Tibial nerve (tissue), 4 donors: Measurements from ENCODE around the gene MDM1. TPM values are rescaled to one million over a fixed set of nuclear protein-coding genes. Genes with fewer than 3 reads are reported as not detected.

ENCODE experiments used
- DNase-seq, 2 donors: peaks; one replicate each; pipeline ENCODE4 v3.0.0-alpha.2; 2019; ENCODE audit warnings: low spot score in 2 of 2
- H3K27ac ChIP-seq, 4 donors: fragments of 200-600 bp; sonication (generic) in 3 of 4; one replicate each; pipeline ENCODE4 v1.5.1; 2017 to 2019; ENCODE audit warnings: mild to moderate bottlenecking in 1 of 4
- H3K27me3 ChIP-seq, 2 donors: fragments of 200-600 bp; sonication (generic) in 1 of 2; one replicate each; pipeline versions ENCODE4 v1.5.1 to v1.6.0; 2017 to 2019
- H3K36me3 ChIP-seq, 3 donors: fragments of 200-600 bp; sonication (generic); one replicate each; pipeline ENCODE4 v1.5.1; 2018 to 2019
- H3K4me1 ChIP-seq, 4 donors: fragments of 200-600 bp; sonication (generic) in 3 of 4; one replicate each; pipeline ENCODE4 v1.5.1; 2017 to 2019
- H3K4me3 ChIP-seq, 4 donors: fragments of 200-600 bp; sonication (generic) in 3 of 4; one replicate each; pipeline ENCODE4 v1.5.1; 2017 to 2019; ENCODE audit warnings: mild to moderate bottlenecking in 1 of 4, moderate library complexity in 1 of 4
- H3K9me3 ChIP-seq, 4 donors: fragments of 200-600 bp; sonication (generic) in 3 of 4; one replicate each; pipeline ENCODE4 v1.5.1; 2017 to 2019
- EP300 ChIP-seq, 2 donors: sonication (generic); formaldehyde crosslinking; IDR thresholded peaks; one replicate each; pipeline ENCODE4 v1.6.1; 2017; ENCODE audit warnings: antibody characterized with exemption in 2 of 2, mild to moderate bottlenecking in 1 of 2
- POLR2A ChIP-seq, 2 donors: fragments of 450-650 bp; IDR thresholded peaks; one replicate each; pipeline ENCODE4 v1.6.1; 2017; ENCODE audit warnings: antibody characterized with exemption in 2 of 2, mild to moderate bottlenecking in 2 of 2, moderate library complexity in 2 of 2
- WGBS, 2 donors: methylation state at CpG; one replicate each; pipeline ENCODE4 v1.1.5; 2018; 5-methylcytosine and 5-hydroxymethylcytosine counted together
- total RNA-seq, 4 donors: library from RNA; depleted of rRNA; stranded (reverse); fragments of >200 nt; gene quantifications; one replicate each; pipeline ENCODE4 v1.1.0, GENCODE V29; 2016
- TF ChIP-seq, protein P1 (sequence below), 5 experiments: fragments of 200-600 bp in 3 of 5; fragments of 450-650 bp in 2 of 5; sonication (generic) in 3 of 5; IDR thresholded peaks; one replicate each; pipeline ENCODE4 v1.5.1; 2016 to 2019; ENCODE audit warnings: antibody characterized with exemption in 5 of 5, mild to moderate bottlenecking in 3 of 5, moderate library complexity in 2 of 5

MDM1 gene
- total RNA-seq, 4 donors from 2014 or later, result 11.2 to 49.8 (median 23.3) TPM

DNA sequence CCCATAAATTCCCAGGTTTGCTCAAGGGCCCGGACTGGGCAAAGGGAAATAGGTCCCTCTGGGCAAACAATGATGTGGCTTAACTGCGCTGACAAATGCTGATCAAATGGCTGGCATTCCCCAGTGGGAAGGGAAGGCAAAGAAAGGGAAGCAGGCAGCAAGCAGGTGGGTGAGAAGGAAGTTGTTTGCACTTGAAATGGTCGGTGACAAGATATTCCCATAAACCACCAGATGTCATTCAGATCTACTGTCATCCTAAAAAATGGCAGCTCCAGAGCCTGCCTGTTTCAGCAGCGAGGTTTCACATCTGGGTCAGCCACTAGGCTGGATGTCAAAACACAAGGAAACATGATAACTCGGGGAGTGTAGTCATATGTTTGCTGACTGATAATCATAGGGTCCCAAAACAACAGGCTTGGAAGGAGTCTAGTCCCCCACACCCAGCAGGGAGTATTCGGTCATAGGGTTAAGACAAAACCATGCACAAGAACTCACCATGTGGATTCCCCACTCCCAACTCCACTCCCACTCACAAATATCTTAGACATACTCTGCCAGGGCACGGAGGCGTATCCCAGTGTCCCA lies 37.9 kb upstream of the MDM1 start:
- DNase-seq, result no peak
- WGBS, 2 donors, result 73 to 82% methylated on average over 8 of the region's 8 CpGs
- H3K9me3 ChIP-seq, result no peaks in the 10 kb centered on the region
- TF ChIP-seq, protein P1, sequence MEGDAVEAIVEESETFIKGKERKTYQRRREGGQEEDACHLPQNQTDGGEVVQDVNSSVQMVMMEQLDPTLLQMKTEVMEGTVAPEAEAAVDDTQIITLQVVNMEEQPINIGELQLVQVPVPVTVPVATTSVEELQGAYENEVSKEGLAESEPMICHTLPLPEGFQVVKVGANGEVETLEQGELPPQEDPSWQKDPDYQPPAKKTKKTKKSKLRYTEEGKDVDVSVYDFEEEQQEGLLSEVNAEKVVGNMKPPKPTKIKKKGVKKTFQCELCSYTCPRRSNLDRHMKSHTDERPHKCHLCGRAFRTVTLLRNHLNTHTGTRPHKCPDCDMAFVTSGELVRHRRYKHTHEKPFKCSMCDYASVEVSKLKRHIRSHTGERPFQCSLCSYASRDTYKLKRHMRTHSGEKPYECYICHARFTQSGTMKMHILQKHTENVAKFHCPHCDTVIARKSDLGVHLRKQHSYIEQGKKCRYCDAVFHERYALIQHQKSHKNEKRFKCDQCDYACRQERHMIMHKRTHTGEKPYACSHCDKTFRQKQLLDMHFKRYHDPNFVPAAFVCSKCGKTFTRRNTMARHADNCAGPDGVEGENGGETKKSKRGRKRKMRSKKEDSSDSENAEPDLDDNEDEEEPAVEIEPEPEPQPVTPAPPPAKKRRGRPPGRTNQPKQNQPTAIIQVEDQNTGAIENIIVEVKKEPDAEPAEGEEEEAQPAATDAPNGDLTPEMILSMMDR (IDR thresholded peaks at IDR 0.05), result no peak
- no peak for TF ChIP-seq POLR2A (IDR thresholded peaks at IDR 0.05)
- TF ChIP-seq EP300 (IDR thresholded peaks at IDR 0.05), result no peak
- H3K36me3 ChIP-seq, result no peaks in the 10 kb centered on the region
- no peak overlapping the region for H3K27ac ChIP-seq
- H3K4me1 ChIP-seq, result peaks cover 0 to 41% (median 13%) of the 10 kb centered on the region in 4 donors
- H3K4me3 ChIP-seq, result no peak overlapping the region
- H3K27me3 ChIP-seq, result no peaks in the 10 kb centered on the region

DNA sequence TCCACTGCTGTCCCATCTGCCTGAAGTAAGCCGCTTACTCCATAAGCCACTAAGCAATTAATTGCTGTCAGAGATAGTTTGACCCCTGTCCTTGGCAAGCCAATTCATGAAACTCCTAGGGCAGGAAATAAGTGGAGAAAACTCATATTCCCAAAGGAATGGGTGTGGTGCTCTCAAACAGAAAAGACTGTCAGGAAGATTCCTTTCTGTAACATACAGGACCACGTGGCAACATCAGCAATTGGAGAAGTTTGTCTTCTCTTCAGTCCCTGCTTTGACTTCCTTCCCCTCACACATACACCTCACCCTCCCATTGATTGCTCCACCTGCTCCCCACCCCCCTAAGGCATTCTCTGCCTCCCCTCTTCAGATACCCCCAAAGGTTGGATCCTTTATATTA lies 36.2 kb upstream of the MDM1 start:
- WGBS, 2 donors, result 62 to 63% methylated on average over 2 of the region's 2 CpGs
- no peaks in the 10 kb centered on the region for H3K36me3 ChIP-seq
- no peaks in the 10 kb centered on the region for H3K9me3 ChIP-seq
- TF ChIP-seq EP300 (IDR thresholded peaks at IDR 0.05), result peak in 1 of 2 donors; percentile 12
- no peak for TF ChIP-seq POLR2A (IDR thresholded peaks at IDR 0.05)
- H3K27ac ChIP-seq, result peak overlapping the region in 2 of 4 donors; percentile 13 to 55
- peaks cover 0 to 40% (median 23%) of the 10 kb centered on the region in 4 donors for H3K4me1 ChIP-seq
- no peak for DNase-seq
- no peaks in the 10 kb centered on the region for H3K27me3 ChIP-seq
- no peak overlapping the region for H3K4me3 ChIP-seq

DNA sequence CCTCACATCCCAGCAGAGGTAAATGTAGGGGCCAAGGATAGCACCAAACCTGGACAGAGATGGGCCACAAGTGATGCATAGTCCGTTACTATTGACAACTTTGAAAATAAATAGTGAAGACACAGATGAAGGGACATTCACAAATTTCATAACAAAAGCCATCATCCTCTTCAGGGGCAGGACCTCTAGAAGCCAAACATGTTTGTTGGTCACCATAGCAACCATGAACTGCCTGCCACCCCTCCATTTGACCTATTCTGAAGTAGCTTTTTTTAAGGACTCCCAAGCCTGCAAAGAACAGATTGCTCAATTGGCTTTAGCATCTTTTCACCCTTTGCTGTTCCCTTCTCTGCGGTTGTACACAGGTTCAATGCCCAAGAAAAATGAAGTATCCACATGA lies 35.7 kb upstream of the MDM1 start:
- no peaks in the 10 kb centered on the region for H3K27me3 ChIP-seq
- no peak for DNase-seq
- WGBS, 2 donors, result 58 to 70% methylated on average over 2 of the region's 2 CpGs

DNA sequence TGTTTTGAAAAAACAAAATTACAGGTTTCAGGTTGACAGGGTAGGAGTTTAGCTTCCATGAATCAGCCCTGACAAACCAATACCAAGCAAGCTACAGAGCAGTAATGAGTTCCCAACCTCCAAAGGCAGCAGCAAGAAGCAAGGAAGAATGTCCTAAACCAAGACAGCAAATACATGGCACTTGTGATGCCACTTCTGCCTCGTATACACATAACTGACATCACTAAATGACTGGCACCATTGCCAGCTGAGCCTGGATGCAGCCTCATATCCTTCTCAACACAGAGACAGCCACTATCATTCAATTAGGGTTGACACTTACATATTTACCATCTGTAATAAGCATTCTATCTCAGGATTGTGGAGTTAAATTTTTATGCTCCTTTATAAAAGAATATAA lies 35.0 kb upstream of the MDM1 start:
- no peak for DNase-seq
- H3K27ac ChIP-seq, result peak overlapping the region in 1 of 4 donors; percentile 14
- H3K9me3 ChIP-seq, result no peaks in the 10 kb centered on the region
- H3K27me3 ChIP-seq, result no peaks in the 10 kb centered on the region
- peaks cover 0 to 40% (median 23%) of the 10 kb centered on the region in 4 donors for H3K4me1 ChIP-seq
- no peak overlapping the region for H3K4me3 ChIP-seq
- no peak for TF ChIP-seq POLR2A (IDR thresholded peaks at IDR 0.05)
- no peak for TF ChIP-seq EP300 (IDR thresholded peaks at IDR 0.05)
- TF ChIP-seq, protein P1 (IDR thresholded peaks at IDR 0.05), result no peak
- H3K36me3 ChIP-seq, result no peaks in the 10 kb centered on the region
- 50 to 73% methylated on average over 1 of the region's 1 CpG for WGBS, 2 donors

More for the DNA sequence above, 35.7 kb upstream of the MDM1 start:
- TF ChIP-seq EP300 (IDR thresholded peaks at IDR 0.05) (no peak), POLR2A (IDR thresholded peaks at IDR 0.05) (no peak)
- TF ChIP-seq, protein P1 (IDR thresholded peaks at IDR 0.05), result no peak
- Histone ChIP-seq H3K4me1 (peaks cover 0 to 40% (median 23%) of the 10 kb centered on the region in 4 donors), H3K9me3 (no peaks in the 10 kb centered on the region), H3K36me3 (no peaks in the 10 kb centered on the region), H3K27ac (peak overlapping the region in 1 of 4 donors; percentile 13), H3K4me3 (no peak overlapping the region)

DNA sequence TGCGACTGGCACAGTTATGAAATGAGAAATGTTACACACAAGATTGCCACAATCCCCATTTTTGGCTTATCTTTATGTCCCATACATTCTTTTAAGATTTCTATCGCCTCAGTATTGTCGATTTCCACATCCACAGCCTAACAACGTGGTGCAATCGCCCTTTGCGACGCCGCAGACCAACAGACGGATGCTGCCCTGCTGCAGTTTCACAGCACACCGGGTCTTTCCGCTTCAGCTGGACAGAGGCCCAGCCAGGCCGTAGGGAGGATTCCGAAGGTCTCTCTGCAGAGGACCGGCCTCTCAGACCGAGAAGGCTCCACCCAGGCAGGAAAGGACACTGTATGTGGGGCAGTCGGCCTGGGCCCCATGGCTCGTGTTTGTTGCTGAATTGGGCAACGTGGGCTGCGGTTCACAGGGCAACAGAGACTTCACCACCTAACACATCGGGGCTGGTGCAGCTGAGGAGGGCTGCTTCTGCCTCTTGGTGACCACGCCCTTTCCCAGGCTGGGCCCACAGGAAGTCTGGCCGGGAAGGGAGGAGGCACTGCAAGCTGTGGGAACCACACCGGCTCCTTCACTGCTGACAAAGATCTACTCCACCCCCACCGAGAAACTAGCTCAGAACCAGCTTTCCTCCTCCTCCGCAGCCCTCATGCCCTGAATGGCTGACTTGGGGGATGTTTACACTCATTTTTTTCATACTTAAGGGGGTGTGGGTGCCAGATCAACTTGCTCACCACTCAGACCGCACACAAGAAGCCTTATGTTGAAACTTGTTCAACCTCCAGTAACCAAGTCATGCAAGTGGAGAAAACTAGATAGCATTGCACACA lies 32.9 kb upstream of the MDM1 start:
- no peaks in the 10 kb centered on the region for H3K27me3 ChIP-seq
- H3K4me3 ChIP-seq, result peak overlapping the region; percentile 23 to 49 (median 31)
- DNase-seq, result peak; percentile 87 to 89
- WGBS, 2 donors, result 11 to 13% methylated on average over 18 to 25 of the region's 26 CpGs
- peaks cover 0 to 40% (median 23%) of the 10 kb centered on the region in 4 donors for H3K4me1 ChIP-seq
- no peaks in the 10 kb centered on the region for H3K36me3 ChIP-seq
- no peaks in the 10 kb centered on the region for H3K9me3 ChIP-seq
- peak overlapping the region; percentile 69 to 92 (median 84) for H3K27ac ChIP-seq
- TF ChIP-seq, protein P1 (IDR thresholded peaks at IDR 0.05), result peak in 1 of 5 experiments; percentile 37
- TF ChIP-seq EP300 (IDR thresholded peaks at IDR 0.05), result peak; percentile 58 to 83
- peak in 1 of 2 donors; percentile 27 for TF ChIP-seq POLR2A (IDR thresholded peaks at IDR 0.05)
